GM12891 (cell line): ENCODE results near the gene RASA4B.
"Not testable (repeated sequence)": the region's sequence is repeated elsewhere in the genome, so short reads cannot be mapped to it uniquely, and the experiment has no call there.

Source experiments
- DNase-seq: peaks from one replicate; pipeline ENCODE4 v3.0.0; 2011; ENCODE audit warnings: low spot score; ENCODE audit not compliant: insufficient read length
- FAIRE-seq: peaks from 2 replicates; lab custom pipeline; 2011; peaks lifted over from hg19 to GRCh38; lab: Jason Lieb, UNC

Gene RASA4B

GRCh38 chr7:102514881-102515721, 2.5 kb downstream of the RASA4B start:
- peak; percentile 89 for FAIRE-seq
- not testable (repeated sequence) for DNase-seq

GRCh38 chr7:102512642-102513221, 4.8 kb downstream of the RASA4B start:
- not testable (repeated sequence) for DNase-seq, FAIRE-seq

GRCh38 chr7:102511860-102512522, 5.6 kb downstream of the RASA4B start:
- FAIRE-seq = peak; percentile 83

GRCh38 chr7:102510575-102510974, 7.0 kb downstream of the RASA4B start:
- FAIRE-seq, DNase-seq: not testable (repeated sequence)

More at GRCh38 chr7:102511860-102512522, 5.6 kb downstream of the RASA4B start:
- DNase-seq = not testable (repeated sequence)

- not testable (repeated sequence) for DNase-seq, FAIRE-seq
These were observed 10.0 kb downstream of the RASA4B start for GRCh38 chr7:102507410-102508088.

- DNase-seq, FAIRE-seq: not testable (repeated sequence)
These were observed 12.0 kb downstream of the RASA4B start for GRCh38 chr7:102505298-102506185.

- DNase-seq, FAIRE-seq: not testable (repeated sequence)
These were observed 14.4 kb downstream of the RASA4B start for GRCh38 chr7:102503141-102503540.

- not testable (repeated sequence) for DNase-seq, FAIRE-seq
These were observed 19.3 kb downstream of the RASA4B start for GRCh38 chr7:102498321-102498720.

GRCh38 chr7:102497308-102497707, 20.3 kb downstream of the RASA4B start:
- FAIRE-seq, DNase-seq: not testable (repeated sequence)

- not testable (repeated sequence) for FAIRE-seq, DNase-seq
These were observed 20.7 kb downstream of the RASA4B start for GRCh38 chr7:102496861-102497260.

- not testable (repeated sequence) for DNase-seq, FAIRE-seq
These were observed 23.0 kb downstream of the RASA4B start for GRCh38 chr7:102494473-102495149.

- not testable (repeated sequence) for DNase-seq, FAIRE-seq
These were observed 23.6 kb downstream of the RASA4B start for GRCh38 chr7:102494026-102494425.

- not testable (repeated sequence) for FAIRE-seq, DNase-seq
These were observed 24.2 kb downstream of the RASA4B start for GRCh38 chr7:102493220-102493935.

- not testable (repeated sequence) for DNase-seq, FAIRE-seq
These were observed 27.0 kb downstream of the RASA4B start for GRCh38 chr7:102490529-102491075.

GRCh38 chr7:102484317-102484716, 33.3 kb downstream of the RASA4B start:
- DNase-seq, FAIRE-seq: not testable (repeated sequence)

GRCh38 chr7:102481962-102482361, 35.6 kb downstream of the RASA4B start:
- not testable (repeated sequence) for FAIRE-seq, DNase-seq
